Measurements from ENCODE around the gene CD99.

DNA sequence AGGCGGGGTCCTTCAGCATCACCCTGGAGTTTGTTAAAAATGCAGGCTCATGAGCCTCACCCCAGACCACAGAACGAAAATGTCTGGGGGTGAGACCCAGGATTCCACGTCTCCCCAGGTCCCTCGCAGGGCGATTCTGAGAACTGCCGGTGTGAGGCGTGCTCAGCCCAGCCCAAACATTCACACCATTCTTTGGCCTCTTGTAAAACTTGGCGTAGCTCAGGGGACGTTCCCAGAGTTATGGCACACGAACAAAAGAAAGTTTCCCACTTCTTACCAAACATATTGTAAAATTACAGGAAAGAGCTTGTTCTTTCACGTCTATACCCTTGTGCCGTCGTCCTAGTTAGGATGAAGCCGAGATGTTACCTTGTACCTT, 12.9 kb downstream of the CD99 start:
- no peak for TF ChIP-seq EZH2 (IDR thresholded peaks at IDR 0.05; ENCODE audit: borderline replicate concordance, low read length)
- TF ChIP-seq, protein P1, sequence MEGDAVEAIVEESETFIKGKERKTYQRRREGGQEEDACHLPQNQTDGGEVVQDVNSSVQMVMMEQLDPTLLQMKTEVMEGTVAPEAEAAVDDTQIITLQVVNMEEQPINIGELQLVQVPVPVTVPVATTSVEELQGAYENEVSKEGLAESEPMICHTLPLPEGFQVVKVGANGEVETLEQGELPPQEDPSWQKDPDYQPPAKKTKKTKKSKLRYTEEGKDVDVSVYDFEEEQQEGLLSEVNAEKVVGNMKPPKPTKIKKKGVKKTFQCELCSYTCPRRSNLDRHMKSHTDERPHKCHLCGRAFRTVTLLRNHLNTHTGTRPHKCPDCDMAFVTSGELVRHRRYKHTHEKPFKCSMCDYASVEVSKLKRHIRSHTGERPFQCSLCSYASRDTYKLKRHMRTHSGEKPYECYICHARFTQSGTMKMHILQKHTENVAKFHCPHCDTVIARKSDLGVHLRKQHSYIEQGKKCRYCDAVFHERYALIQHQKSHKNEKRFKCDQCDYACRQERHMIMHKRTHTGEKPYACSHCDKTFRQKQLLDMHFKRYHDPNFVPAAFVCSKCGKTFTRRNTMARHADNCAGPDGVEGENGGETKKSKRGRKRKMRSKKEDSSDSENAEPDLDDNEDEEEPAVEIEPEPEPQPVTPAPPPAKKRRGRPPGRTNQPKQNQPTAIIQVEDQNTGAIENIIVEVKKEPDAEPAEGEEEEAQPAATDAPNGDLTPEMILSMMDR (IDR thresholded peaks at IDR 0.05; ENCODE audit: low read length) = no peak
